IMR-90 (cell line): ENCODE results near the gene CLDN8. TPM values are rescaled to one million over a fixed set of nuclear protein-coding genes. Genes with fewer than 3 reads are reported as not detected.

Source experiments
- ATAC-seq: fragments of 200-7000 bp; cut with Tn5 transposase; 2 replicates; pipeline ENCODE4 v1.9.1; 2020; ENCODE audit warnings: low read depth, mild to moderate bottlenecking, moderate library complexity
- BruUV-seq: library from RNA; stranded (reverse); fragments of 400-500 nt; replicated peaks from 2 replicates; lab custom pipeline; 2021; lab: Mats Ljungman, UMichigan
- CTCF ChIA-PET: fragments of 300-600 bp; formaldehyde crosslinking; extraction: SDS; loops from one replicate; lab custom pipeline; 2021; ENCODE audit warnings: antibody characterized with exemption; lab: Yijun Ruan, JAX
- POLR2A ChIA-PET: fragments of 300-600 bp; sonication (Branson Sonifier 250); formaldehyde crosslinking; loops from one replicate; lab custom pipeline; 2022; ENCODE audit warnings: antibody characterized with exemption; ENCODE audit not compliant: unreplicated experiment; lab: Charles Lee
- DNase-seq: peaks from one replicate; pipeline ENCODE4 v3.0.0; 2013
- H2AFZ ChIP-seq: replicated peaks from 2 replicates; pipeline ENCODE3; 2013; ENCODE audit warnings: low read length, mild to moderate bottlenecking; ENCODE audit not compliant: poor library complexity
- H2AK5ac ChIP-seq: 2 replicates; pipeline ENCODE4 v1.6.1; 2013; ENCODE audit warnings: low read depth, low read length, inconsistent platforms
- H2AK9ac ChIP-seq: replicated peaks from 2 replicates; pipeline ENCODE3; 2013; ENCODE audit warnings: mild to moderate bottlenecking, low read depth, low read length, moderate library complexity; ENCODE audit not compliant: poor library complexity
- H2BK120ac ChIP-seq: 2 replicates; pipeline ENCODE4 v1.6.1; 2013; ENCODE audit warnings: low read depth, low read length, inconsistent platforms
- H2BK15ac ChIP-seq: 3 replicates; pipeline ENCODE4 v1.6.1; 2013; ENCODE audit warnings: low read depth, low read length, inconsistent platforms
- H2BK20ac ChIP-seq: 2 replicates; pipeline ENCODE4 v1.6.1; 2013; ENCODE audit warnings: low read depth, mild to moderate bottlenecking, inconsistent platforms, low read length, moderate library complexity
- H2BK5ac ChIP-seq: 2 replicates; pipeline ENCODE4 v1.6.1; 2013; ENCODE audit warnings: mild to moderate bottlenecking, low read depth, low read length, inconsistent platforms; ENCODE audit not compliant: poor library complexity, severe bottlenecking
- H3K14ac ChIP-seq: replicated peaks from 2 replicates; pipeline ENCODE4 v1.6.1; 2013; ENCODE audit warnings: low read depth, low read length, inconsistent platforms
- H3K18ac ChIP-seq: 2 replicates; pipeline ENCODE4 v1.6.1; 2013; ENCODE audit warnings: low read depth, low read length, control low read depth
- H3K23ac ChIP-seq: 2 replicates; pipeline ENCODE4 v1.6.1; 2013; ENCODE audit warnings: low read depth, low read length, inconsistent platforms
- H3K27ac ChIP-seq: 2 replicates; pipeline ENCODE4 v1.5.1; 2013; ENCODE audit warnings: mild to moderate bottlenecking, control low read depth, low read length; ENCODE audit not compliant: insufficient read depth
- H3K27me3 ChIP-seq: 2 replicates; pipeline ENCODE4 v1.6.1; 2013; ENCODE audit warnings: low read length; ENCODE audit not compliant: control insufficient read depth, insufficient read depth
- H3K36me3 ChIP-seq: 2 replicates; pipeline ENCODE4 v1.6.1; 2013; ENCODE audit warnings: low read length, mixed read lengths; ENCODE audit not compliant: control insufficient read depth, insufficient read depth
- H3K4ac ChIP-seq: 2 replicates; pipeline ENCODE4 v1.6.1; 2013; ENCODE audit warnings: low read depth, low read length, inconsistent platforms
- H3K4me1 ChIP-seq: 2 replicates; pipeline ENCODE4 v1.6.1; 2013; ENCODE audit warnings: low read length, mixed read lengths; ENCODE audit not compliant: control insufficient read depth, insufficient read depth
- H3K4me2 ChIP-seq: 2 replicates; pipeline ENCODE4 v1.6.1; 2013; ENCODE audit warnings: low read depth, mild to moderate bottlenecking, control low read depth, low read length, moderate library complexity
- H3K4me3 ChIP-seq: 2 replicates; pipeline ENCODE4 v1.5.1; 2013; ENCODE audit warnings: low read depth, mild to moderate bottlenecking, control low read depth, low read length, moderate library complexity; ENCODE audit not compliant: insufficient read depth
- H3K56ac ChIP-seq: 2 replicates; pipeline ENCODE4 v1.6.1; 2013; ENCODE audit warnings: low read length, inconsistent platforms; ENCODE audit not compliant: insufficient read depth; ENCODE audit errors: extremely low read depth
- H3K79me1 ChIP-seq, 2 experiments: 2 replicates each; pipeline ENCODE4 v1.6.1; 2013; ENCODE audit warnings: low read length in 2 of 2, inconsistent platforms in 1 of 2, low read depth in 1 of 2
- H3K9ac ChIP-seq: 2 replicates; pipeline ENCODE4 v1.6.1; 2013; ENCODE audit warnings: low read depth, low read length, control low read depth
- H3K9me1 ChIP-seq: 2 replicates; pipeline ENCODE4 v1.6.1; 2013; ENCODE audit warnings: low read length, inconsistent platforms; ENCODE audit not compliant: insufficient read depth
- H3K9me3 ChIP-seq: 2 replicates; pipeline ENCODE4 v1.6.1; 2013; ENCODE audit warnings: low read length; ENCODE audit not compliant: control insufficient read depth, insufficient read depth
- H4K20me1 ChIP-seq: 2 replicates; pipeline ENCODE4 v1.6.1; 2013; ENCODE audit warnings: low read length, inconsistent platforms; ENCODE audit not compliant: insufficient read depth
- H4K5ac ChIP-seq: 2 replicates; pipeline ENCODE4 v1.6.1; 2013; ENCODE audit warnings: mild to moderate bottlenecking, low read depth, low read length, control low read depth
- H4K8ac ChIP-seq, 2 experiments: 2 replicates each; pipeline ENCODE4 v1.6.1; 2013; ENCODE audit warnings: low read depth in 2 of 2, low read length in 2 of 2, control low read depth in 1 of 2, inconsistent platforms in 1 of 2
- H4K91ac ChIP-seq: 2 replicates; pipeline ENCODE4 v1.6.1; 2013; ENCODE audit warnings: low read depth, low read length, inconsistent platforms; ENCODE audit not compliant: insufficient read depth
- BHLHE40 ChIP-seq: fragments of 150-350 bp; IDR thresholded peaks from 2 replicates; pipeline ENCODE4 v1.6.1; 2016; ENCODE audit warnings: mild to moderate bottlenecking, low read depth, low read length
- CEBPB ChIP-seq: IDR thresholded peaks from 2 replicates; pipeline ENCODE4 v1.6.1; 2012; ENCODE audit warnings: low read depth, low read length, improper control_type of control experiment
- CHD1 ChIP-seq: IDR thresholded peaks from 2 replicates; pipeline ENCODE4 v1.6.1; 2012; ENCODE audit warnings: low read depth, low read length, improper control_type of control experiment
- CTCF ChIP-seq: conservative IDR thresholded peaks from 2 replicates; pipeline ENCODE4 v1.5.1; 2012; ENCODE audit warnings: mild to moderate bottlenecking, low read depth, low read length, improper control_type of control experiment
- ELK1 ChIP-seq: fragments of 150-350 bp; IDR thresholded peaks from 2 replicates; pipeline ENCODE4 v1.6.1; 2016; ENCODE audit warnings: low read depth, mild to moderate bottlenecking, low read length, moderate library complexity, borderline replicate concordance
- FOS ChIP-seq: fragments of 150-350 bp; IDR thresholded peaks from 2 replicates; pipeline ENCODE4 v1.6.1; 2016; ENCODE audit warnings: low read depth, low read length
- MAFK ChIP-seq: IDR thresholded peaks from 2 replicates; pipeline ENCODE4 v1.6.1; 2012; ENCODE audit warnings: low read depth, low read length, improper control_type of control experiment
- MAZ ChIP-seq: IDR thresholded peaks from 2 replicates; pipeline ENCODE4 v1.6.1; 2012; ENCODE audit warnings: low read depth, mild to moderate bottlenecking, low read length, improper control_type of control experiment, moderate library complexity, borderline replicate concordance
- MXI1 ChIP-seq: IDR thresholded peaks from 2 replicates; pipeline ENCODE4 v1.6.1; 2012; ENCODE audit warnings: low read depth, mild to moderate bottlenecking, low read length, moderate library complexity, borderline replicate concordance
- NFE2L2 ChIP-seq: fragments of 150-350 bp; IDR thresholded peaks from 2 replicates; pipeline ENCODE4 v1.6.1; 2016; ENCODE audit warnings: low read depth, mild to moderate bottlenecking, low read length
- POLR2A ChIP-seq: IDR thresholded peaks from 2 replicates; pipeline ENCODE4 v1.6.1; 2012; ENCODE audit warnings: mild to moderate bottlenecking, low read depth, low read length
- RAD21 ChIP-seq: IDR thresholded peaks from 2 replicates; pipeline ENCODE4 v1.6.1; 2012; ENCODE audit warnings: low read length, improper control_type of control experiment
- RCOR1 ChIP-seq: IDR thresholded peaks from 2 replicates; pipeline ENCODE4 v1.6.1; 2012; ENCODE audit warnings: mild to moderate bottlenecking, low read length, improper control_type of control experiment; ENCODE audit not compliant: insufficient replicate concordance
- RFX5 ChIP-seq: IDR thresholded peaks from 2 replicates; pipeline ENCODE4 v1.8.0; 2012; ENCODE audit warnings: low read depth, mild to moderate bottlenecking, low read length, moderate library complexity
- SMC3 ChIP-seq: fragments of 150-350 bp; IDR thresholded peaks from 2 replicates; pipeline ENCODE4 v1.6.1; 2016; ENCODE audit warnings: low read depth, mild to moderate bottlenecking, antibody characterized with exemption, low read length, moderate library complexity
- USF2 ChIP-seq: fragments of 150-350 bp; IDR thresholded peaks from 2 replicates; pipeline ENCODE4 v1.6.1; 2017; ENCODE audit warnings: mild to moderate bottlenecking, antibody characterized with exemption, low read length, low read depth
- WGBS, 2 experiments: methylation state at CpG; one replicate each; pipeline versions ENCODE4 v1.1.5 to v1.1.7; 2013; ENCODE audit warnings: missing lambda C conversion rate in 2 of 2; ENCODE audit not compliant: insufficient read length in 1 of 2; ENCODE audit errors: extremely low coverage in 2 of 2; 5-methylcytosine and 5-hydroxymethylcytosine counted together
- dilution Hi-C: fragments of 300-500 bp; cut with HindIII; formaldehyde crosslinking; loops from one replicate; pipeline ENCODE4 v1.14.3; 2018; ENCODE audit warnings: low sequenced_read_pairs; ENCODE audit not compliant: unreplicated experiment
- in situ Hi-C: fragments of 300-500 bp; cut with MboI; formaldehyde crosslinking; loops from 3 replicates; pipeline ENCODE4 v1.14.3; 2019; ENCODE audit warnings: low sequenced_read_pairs, inconsistent platforms, mixed read lengths
- intact Hi-C: fragments of 100-400 bp; cut with micrococcal nuclease; formaldehyde crosslinking; loops from 2 replicates; pipeline ENCODE4 v1.10.0; 2022
- polyA plus RNA-seq, 3 experiments: library from polyadenylated mRNA; depleted of rRNA; stranded (reverse); fragments of >200 nt; gene quantifications; 2 replicates each; pipeline ENCODE4 v1.2.3, GENCODE V29; 2012; ENCODE audit warnings: low replicate concordance in 1 of 3
- total RNA-seq: library from RNA; depleted of rRNA; stranded (reverse); fragments of >200 nt; gene quantifications from 2 replicates; pipeline ENCODE4 v1.2.3, GENCODE V29; 2012

CLDN8 gene
- total and polyA plus RNA-seq, 2 of the 4 experiments (the other 2 are of a cell fraction): not detected

- no CpG with 5 or more reads among the region's 1 CpG for WGBS, 2 experiments
- Histone ChIP-seq H4K5ac (no peak overlapping the region), H3K18ac (no peak overlapping the region), H2AK9ac (no peak overlapping the region), H2BK120ac (no peak overlapping the region), H3K9ac (no peak overlapping the region), H3K36me3 (no peaks in the 10 kb centered on the region), H3K79me1 (no peaks in the 10 kb centered on the region), H4K91ac (no peak overlapping the region), H2AK5ac (no peak overlapping the region), H3K4me3 (no peak overlapping the region), H2BK15ac (no peak overlapping the region), H3K56ac (no peak overlapping the region), H3K4ac (no peak overlapping the region), H4K8ac (no peak overlapping the region), H3K9me1 (no peaks in the 10 kb centered on the region), H4K20me1 (no peaks in the 10 kb centered on the region), H3K27ac (no peak overlapping the region), H2BK20ac (no peak overlapping the region), H3K23ac (no peak overlapping the region), H3K4me1 (no peaks in the 10 kb centered on the region), H3K4me2 (no peak overlapping the region), H2BK5ac (no peak overlapping the region), H3K9me3 (peaks cover 3% of the 10 kb centered on the region), H3K27me3 (no peaks in the 10 kb centered on the region), H3K14ac (no peak overlapping the region), H2AFZ (no peak overlapping the region)
- dilution Hi-C loops (no loop called here), intact Hi-C loops (no loop called here), in situ Hi-C loops (no loop called here)
- ChIA-PET CTCF (interaction anchor here (0.6 kb wide), 1 partner anchor 315 kb away, joined by 3 read pairs; no protein-coding TSS in a partner anchor), POLR2A (no interaction called here)
- DNase-seq (no peak), ATAC-seq (no peak)
- no TSS peak for BruUV-seq
- TF ChIP-seq CEBPB (no peak), MXI1 (no peak), RCOR1 (no peak), SMC3 (no peak), CHD1 (no peak), FOS (no peak), MAFK (no peak), MAZ (no peak), USF2 (no peak), BHLHE40 (no peak), POLR2A (no peak), RFX5 (no peak), ELK1 (no peak), CTCF (no peak), NFE2L2 (no peak), RAD21 (no peak)
These were observed 11.2 kb upstream of the CLDN8 start for GRCh38 chr21:30227128-30227527.
